NCI-H146 treated with DMSO at 0.1 percent for 48 hours (cell line): ENCODE data around the gene ANKS1B.
"Not testable (repeated sequence)": the region's sequence is repeated elsewhere in the genome, so short reads cannot be mapped to it uniquely, and the experiment has no call there.

ENCODE experiments used
- DNase-seq: peaks from one replicate; lab custom pipeline; 2025; ENCODE audit not compliant: unreplicated experiment; lab: John Stamatoyannopoulos, UW

Gene ANKS1B

DNA sequence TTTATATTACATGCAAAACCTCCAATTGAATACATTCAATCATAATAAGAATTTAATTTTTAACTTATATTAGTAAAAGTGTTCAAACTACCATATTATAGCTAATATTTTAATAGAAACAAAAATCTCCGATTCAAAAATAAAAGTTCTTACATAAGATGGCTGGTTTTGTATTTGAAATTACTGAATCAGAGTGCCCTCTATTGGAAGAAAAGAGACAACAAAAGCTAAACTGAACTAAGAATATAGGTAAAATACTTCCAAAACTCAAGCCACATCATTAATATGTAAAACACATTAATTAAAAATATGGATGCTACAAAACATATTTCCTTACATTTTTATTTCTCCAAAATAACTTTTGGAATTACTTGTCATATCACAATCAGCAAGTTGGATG lies 216.9 kb downstream of the ANKS1B start:
- no peak for DNase-seq

DNA sequence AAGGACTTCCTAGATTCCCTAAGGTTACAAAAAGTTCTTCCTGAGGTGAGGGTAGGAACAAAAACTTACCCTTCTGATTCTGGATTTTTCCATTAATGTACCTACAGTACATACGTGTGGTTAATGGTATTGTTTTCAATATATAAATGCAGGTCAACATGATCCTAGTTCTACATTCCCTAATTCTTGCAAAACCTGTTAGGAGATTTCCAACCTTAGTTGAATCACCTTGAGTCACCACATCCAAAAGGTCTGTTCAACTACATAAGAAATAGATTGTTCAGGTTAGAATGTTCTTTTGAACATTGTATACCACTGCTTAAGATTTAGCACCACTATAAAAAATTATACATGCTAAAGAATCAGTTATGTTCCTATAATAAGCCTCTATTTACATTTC lies 218.3 kb downstream of the ANKS1B start:
- DNase-seq: no peak

DNA sequence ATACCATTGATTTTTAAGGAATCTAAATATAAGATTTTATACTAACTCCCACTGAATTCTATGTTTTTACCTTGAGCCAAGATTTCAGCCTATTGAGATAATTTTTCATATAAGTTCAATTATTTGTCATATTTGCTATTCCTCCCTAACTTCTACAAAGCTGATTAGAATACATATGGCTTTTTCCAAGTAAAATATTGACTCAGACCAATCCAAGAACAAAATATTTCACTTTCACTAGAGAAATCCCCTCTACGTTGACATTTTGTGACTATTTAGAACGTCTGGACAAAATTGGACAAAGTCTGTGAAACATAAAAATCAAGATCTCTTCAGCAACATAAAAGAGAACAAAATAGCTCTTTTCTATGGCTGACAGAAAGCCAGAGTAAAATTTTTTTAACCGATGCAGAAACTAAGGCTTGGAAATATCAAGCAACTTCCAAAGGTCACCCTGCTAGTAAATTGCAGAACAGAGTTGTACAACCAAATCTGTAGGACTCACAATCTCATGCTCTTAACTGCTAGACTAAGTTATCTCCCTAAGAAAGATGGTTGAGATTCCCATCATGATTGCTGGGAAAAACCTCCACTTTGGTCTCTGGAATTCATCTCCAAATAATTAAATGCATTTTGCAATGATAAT lies 219.1 kb downstream of the ANKS1B start:
- DNase-seq: no peak

DNA sequence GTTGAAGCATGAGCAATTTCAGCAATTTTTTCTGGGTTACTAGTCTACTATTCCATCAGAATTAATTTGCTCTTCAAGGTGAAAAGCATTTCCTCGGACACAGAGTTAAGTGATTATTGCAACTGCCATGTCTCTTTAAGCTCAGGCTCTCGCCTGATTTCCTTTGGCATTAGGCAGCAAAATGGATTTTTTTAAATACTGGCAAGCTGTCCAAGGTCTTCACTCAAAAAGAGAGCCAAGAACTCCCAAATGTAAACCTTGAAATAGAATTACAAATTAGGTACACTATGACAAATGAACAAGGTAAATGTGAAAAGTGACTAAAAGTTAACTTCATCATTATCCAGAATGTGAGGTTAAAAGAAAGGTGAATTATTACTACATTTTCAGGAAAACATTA lies 225.3 kb downstream of the ANKS1B start:
- no peak for DNase-seq

DNA sequence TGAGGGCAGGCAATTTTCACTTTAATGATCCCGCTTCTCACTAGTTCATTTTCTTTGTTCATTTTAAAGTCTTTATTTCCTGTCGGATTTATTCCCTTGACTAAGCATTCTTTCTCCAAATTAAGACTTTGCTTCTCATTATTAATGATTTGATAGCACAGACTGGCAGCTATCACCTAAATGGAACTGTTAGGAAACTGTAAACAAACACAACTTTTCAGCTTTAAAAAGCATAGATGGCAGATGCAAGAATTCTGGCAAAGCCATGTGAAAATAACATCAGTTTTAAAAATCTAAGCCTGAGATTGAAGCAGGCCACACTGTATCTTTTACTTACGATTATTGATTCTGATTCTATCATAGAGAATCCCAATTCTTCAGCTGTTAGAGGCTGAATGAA lies 225.7 kb downstream of the ANKS1B start:
- DNase-seq: no peak

DNA sequence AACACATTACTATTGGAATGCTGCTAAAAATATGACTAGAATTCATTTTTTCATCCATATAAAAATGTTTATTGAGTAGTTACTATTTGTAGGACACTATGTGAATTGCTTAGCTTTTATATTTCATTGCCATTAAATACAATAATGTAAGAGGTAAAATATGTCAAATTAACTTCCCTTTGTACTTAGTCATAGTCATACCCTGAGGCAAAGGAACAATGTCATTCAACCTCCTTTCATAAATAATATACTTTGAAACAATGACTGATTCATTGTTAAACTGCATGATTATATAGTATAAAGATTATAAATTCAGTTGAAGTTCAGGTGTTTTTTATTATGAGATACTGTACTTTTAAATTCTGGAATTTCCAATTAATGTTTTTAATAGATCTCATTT lies 232.0 kb downstream of the ANKS1B start:
- no peak for DNase-seq

DNA sequence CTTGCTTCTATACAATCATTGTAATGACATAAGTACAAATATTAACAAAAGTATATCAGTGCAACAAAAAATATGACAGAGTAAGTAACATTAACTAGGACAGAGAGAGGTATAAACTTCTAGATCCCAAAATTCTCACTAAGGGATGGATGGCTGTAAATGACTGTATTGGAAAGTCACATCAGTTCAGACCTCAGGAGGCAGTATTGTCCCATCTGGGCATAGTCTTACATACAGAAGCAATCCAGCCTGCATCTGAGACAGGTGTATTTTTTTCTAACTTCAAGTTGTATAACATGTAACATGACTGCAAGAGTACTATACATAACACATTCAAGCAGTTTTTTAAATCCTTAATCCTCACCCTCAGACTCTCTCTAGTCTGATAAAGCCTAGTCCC lies 238.2 kb downstream of the ANKS1B start:
- no peak for DNase-seq

DNA sequence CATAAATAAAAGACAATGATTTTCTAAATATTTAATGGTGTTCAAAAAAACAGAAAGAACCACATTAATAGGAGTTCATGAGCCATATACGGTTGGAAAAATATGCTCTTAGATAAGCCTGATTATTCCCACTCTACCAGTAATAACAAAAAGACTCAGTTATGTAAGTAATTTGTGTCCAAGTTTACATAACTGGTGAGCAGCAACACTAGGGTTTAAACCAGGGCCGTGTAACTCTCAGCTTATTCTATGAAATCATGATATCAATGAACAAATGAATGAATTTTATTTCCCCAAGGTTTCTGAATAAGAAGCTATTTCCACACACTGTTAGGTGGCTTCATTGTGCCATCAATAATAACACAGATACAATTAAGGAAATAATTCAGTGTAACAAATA lies 238.8 kb downstream of the ANKS1B start:
- DNase-seq: no peak

DNA sequence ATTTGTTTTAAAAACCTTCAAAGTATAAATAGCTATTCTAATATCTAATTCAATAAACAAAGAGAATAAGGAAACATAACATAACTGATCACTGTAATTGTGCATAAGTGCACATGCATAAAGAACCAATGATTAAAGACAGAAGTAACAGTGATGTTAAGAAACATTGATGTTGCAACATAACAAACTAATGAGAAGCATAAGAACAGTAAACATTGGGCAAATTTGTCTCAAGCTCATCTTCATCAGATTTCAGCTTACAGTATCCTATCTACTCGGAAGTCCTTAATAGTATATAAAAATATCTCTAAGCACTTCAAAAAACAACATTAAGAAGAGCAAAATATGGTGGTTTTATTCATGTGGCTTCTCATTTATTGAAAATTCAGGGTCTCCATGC lies 239.6 kb downstream of the ANKS1B start:
- no peak for DNase-seq

DNA sequence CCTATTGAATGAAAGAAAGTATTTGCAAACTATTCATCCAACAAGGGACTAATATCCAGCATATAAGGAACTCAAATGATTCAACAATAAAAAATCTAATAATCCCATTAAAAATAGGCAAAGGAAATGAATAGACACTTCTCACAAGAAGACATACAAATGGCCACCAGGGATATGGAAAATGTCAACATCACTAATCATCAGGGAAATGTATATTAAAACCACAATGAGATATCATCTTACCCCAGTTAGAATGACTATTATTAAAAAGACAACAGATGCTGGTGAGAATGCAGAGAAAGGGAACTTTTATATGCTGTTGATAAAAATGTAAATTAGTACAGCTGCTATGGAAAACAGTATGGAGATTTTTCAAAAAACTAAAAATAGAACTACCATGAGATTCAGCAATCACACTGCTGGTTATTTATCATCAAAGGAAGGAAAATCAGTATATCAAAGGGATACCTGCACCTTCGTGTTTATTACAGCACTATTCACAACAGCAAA lies 247.9 kb downstream of the ANKS1B start:
- DNase-seq: no peak

DNA sequence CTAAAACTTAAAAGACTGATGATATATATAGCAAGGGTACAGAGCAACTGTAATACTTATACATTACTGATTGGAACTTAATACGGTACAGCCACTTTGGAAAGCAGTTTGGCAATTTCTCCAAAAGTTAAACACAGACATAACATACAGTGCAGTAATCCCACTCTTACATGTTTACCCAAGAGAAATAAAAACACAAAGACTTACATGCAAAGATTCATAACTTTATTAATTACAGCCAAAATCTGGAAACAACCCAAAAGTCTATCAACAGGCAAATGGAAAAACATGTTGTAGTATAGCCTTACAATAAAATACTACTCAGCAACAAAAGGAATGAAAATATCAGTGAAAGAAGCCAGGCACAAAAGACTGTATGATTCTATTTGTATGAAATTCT lies 252.6 kb downstream of the ANKS1B start:
- no peak for DNase-seq

DNA sequence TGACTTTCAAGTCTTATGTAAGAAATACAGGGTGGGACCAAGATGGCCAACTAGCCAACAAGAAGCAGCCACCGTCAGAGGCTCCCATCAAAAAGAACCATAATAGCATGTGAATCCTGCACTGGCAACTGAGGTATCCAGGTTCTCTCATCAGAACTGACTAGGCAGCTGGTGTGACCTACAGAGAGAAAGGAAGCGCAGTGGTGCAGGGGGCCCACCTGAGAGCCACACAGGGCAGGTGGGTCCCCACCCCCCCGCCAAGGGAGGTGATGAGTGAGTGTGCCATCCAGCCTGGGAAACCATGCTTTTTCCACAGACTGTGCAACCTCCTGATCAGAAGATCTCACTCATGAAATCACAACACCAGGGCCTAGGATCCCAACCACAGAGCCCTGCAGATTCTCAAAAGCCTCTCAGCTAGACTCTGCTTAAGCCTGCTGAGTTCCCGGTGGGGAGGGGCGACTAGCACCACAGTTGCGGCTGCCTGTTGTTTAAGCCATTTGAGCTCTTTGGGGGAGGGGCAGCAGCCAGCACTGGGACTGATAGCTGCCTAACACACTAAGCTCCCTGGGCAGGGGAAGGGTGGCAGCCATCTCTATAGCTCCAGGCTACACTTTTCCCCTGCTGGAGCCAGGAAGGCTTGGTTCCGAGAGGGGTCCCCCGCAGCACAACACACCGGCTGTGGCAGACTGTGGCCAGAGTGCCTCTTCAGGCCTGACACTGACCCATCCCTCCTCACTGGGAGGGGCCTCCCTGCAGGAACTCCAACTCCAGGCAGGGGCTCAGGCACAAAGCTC lies 261.8 kb downstream of the ANKS1B start:
- no peak for DNase-seq

DNA sequence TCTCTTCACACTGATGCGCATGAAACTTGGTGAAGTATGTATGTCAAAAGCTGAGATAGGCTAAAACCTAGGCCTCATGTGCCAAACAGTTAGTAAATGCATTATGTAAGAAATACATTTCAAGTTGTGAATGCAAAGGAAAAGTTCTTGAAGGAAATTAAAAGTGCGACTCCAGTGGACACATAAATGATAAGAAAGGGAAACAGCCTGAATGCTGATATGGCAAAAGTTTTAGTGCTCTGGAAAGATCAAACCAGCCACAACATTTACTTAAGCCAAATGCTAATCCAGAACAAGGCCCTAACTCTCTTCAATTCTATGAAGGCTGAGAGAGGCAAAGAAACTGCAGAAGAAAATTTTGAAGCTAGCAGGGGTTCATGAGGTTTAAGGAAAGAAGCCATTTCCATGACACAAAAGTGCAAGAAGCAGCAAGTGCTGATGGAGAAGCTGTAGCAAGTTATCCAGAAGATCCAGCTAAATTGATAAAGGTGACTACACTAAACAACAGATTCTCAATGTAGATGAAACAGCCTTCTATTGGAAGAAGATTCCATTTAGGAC lies 262.9 kb downstream of the ANKS1B start:
- no peak for DNase-seq

DNA sequence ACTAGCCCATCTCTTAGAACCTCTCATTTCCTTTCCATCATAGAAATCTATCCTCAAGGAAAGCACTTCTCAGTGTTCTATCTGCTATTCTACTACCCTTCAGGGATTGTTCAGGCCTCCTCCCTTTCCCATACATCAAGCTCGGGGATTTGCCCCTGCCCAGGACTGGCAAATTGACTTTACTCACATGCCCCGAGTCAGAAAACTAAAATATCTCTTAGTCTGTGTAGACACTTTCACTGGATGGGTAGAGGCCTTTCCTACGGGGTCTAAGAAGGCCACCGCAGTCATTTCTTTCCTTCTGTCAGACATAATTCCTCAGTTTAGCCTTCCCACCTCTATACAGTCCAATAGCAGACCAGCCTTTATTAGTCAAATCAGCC lies 264.7 kb downstream of the ANKS1B start:
- not testable (repeated sequence) for DNase-seq

DNA sequence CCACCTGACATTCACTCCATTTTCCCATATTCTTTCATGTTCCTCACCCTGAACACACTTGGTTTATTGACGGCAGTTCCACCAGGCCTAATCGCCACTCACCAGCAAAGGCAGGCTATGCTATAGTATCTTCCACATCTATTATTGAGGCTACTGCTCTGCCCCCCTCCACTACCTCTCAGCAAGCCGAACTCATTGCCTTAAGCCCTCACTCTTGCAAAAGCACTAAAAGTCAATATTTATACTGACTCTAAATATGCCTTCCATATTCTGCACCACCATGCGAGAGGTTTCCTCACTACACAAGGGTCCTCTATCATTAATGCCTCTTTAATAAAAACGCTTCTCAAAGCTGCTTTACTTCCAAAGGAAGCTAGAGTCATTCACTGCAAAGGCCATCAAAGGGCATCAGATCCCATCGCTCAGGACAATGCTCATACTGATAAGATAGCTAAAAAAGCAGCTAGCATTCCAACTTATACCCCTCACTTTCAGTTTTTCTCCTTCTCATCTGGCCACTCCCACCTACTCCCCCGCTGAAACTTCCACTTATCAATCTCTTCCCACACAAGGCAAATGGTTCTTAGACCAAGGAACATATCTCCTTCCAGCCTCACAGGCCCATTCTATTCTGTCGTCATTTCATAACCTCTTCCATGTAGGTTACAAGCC lies 265.2 kb downstream of the ANKS1B start:
- DNase-seq: not testable (repeated sequence)

DNA sequence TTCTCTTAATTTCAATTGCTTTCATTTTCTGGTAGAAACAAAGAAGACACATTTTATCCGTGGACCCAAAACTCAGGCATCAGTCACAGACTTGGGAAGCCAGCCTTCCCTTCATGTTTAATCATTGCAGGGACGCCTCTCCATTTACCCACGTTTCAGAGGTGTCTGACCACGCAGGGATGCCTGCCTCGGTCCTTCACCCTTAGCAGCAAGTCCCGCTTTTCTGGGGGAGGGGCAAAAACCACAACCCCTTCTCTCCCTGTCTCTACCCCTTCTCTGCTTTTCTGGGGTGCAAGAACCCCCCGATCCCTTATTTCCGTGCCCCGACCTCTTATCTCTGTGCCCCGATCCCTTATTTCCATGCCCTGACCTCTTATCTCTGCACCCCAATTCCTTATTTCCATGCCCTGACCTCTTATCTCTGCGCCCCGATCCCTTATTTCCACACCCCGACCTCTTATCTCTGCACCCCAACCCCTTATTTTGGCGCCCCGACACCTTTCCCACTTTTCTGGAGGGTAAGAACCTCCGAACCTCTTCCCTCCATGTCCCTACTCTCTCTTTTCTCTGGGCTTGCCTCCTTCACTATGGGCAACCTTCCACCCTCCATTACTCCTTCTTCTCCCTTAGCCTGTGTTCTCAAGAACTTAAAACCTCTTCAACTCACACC lies 268.8 kb downstream of the ANKS1B start:
- DNase-seq: not testable (repeated sequence)

DNA sequence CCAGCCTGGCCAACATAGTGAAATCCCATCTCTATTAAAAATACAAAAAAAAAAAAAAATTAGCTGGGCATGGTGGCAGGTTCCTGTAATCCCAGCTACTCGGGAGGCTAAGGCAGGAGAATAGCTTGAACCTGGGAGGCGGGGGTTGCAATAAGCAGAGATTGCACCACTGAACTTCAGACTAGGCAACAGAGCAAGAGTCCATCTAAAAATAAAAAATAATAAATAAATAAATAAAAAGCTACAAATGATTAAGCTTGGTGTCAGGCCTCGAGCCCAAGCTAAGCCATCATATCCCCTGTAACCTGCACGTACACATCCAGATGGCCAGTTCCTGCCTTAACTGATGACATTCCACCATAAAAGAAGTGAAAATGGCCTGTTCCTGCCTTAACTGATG lies 269.8 kb downstream of the ANKS1B start:
- DNase-seq: not testable (repeated sequence)

DNA sequence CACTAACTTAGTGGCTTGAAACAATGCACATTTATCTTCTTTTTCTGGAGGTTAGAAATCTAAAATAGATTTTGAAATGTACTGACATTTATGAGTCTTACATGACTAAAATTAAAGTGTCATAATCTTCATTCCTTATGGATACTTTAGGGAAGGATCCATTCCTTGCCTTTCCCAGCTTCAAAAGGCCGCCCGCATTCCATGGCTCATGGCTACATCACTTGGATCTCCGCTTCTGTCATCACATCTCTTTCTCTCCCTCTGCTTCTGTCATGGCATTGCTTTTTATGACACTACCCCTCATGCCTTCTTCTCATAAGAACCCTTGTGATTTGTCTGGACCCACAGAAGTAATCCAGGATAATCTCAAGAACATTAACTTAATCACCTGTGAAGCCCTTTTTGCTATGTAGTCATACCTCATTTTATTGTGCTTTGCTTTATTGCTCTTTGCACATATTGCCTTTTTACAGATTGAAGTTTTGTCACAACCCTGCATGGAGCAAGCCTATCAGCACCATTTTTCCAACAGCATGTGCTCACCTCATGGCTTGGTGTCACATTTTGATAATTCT lies 270.7 kb downstream of the ANKS1B start:
- no peak for DNase-seq

DNA sequence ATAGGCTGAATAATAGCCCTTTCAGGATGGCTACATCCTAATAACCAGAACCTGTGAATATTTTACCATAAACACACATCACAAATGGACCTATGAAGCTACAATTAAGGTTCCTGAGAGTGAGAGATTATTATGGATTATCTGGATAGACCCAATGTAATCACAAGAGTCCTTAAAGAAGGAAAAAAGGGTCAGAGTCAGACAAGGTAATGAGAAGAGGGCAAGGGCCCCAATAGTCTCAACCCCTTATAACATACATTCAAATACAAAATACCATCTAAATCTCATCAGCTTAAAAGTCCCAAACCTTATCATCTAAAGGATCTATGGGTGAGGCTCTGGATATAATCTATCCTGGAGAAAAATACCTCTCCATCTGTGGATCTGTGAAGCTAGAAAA lies 272.5 kb downstream of the ANKS1B start:
- DNase-seq: no peak

DNA sequence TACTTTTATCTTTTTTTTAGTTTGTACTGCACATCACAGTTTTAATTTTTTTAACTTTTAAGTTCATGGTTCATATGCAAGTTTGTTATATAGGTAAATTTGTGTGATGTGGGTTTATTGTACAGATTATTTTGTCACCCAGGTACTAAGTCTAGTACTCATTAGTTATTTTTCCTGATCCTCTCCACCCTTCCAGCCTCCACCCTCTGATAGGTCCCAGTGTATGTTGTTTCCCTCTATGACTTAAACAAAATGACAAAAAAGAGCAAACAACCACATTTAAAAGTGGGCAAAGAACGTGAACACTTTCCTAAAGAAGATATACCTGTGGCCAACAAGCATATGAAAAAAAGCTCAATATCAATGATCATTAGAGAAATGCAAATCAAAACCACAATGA lies 273.5 kb downstream of the ANKS1B start:
- DNase-seq: no peak

DNA sequence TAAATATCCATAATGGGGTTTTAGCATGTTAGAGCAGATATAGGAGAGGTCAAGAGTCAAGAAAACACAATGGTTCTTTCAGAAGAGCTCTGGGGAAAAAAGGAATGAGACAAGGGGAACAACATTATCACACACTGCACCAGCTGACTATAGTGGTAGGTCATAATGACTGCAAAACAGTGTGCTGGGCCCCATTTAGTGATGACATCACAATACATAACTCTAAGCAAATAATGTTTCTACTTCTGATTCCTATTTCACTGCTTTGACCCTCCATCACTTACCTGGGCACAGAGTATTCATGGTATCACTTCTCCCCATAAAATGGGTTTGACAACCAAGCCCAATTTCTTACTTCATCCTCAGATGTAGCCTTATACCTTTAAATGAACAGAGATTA lies 275.1 kb downstream of the ANKS1B start:
- DNase-seq: no peak
